Naive thymus-derived CD4-positive, alpha-beta T cell (primary cell): ENCODE measurements around the gene CDC14A. TPM values are rescaled to one million over a fixed set of nuclear protein-coding genes. Genes with fewer than 3 reads are reported as not detected.
A peak's percentile ranks its signal among the peaks of the same experiment; 100 is the strongest.

Source experiments
- ATAC-seq: fragments of 150-1000 bp; cut with Tn5 transposase; 2 replicates; pipeline ENCODE4 v1.10.0; 2021; ENCODE audit warnings: mild to moderate bottlenecking, moderate library complexity
- CTCF ChIA-PET: fragments of 350-600 bp; sonication (Branson Sonifier 250); formaldehyde crosslinking; loops from one replicate; lab custom pipeline; 2021; ENCODE audit warnings: antibody characterized with exemption; lab: Charles Lee
- POLR2A ChIA-PET: fragments of 350-600 bp; sonication (Branson Sonifier 250); formaldehyde crosslinking; loops from one replicate; lab custom pipeline; 2021; ENCODE audit warnings: antibody characterized with exemption, inconsistent platforms; lab: Charles Lee
- DNase-seq, 9 donors: peaks; one replicate each; pipeline versions ENCODE4 v3.0.0 to v3.0.0-alpha.2; 2020 to 2022; ENCODE audit warnings: mixed read lengths in 1 of 9
- H3K27ac ChIP-seq: one replicate; pipeline ENCODE4 v1.7.0; 2013; ENCODE audit warnings: mild to moderate bottlenecking, low read depth, low read length, moderate library complexity
- H3K27me3 ChIP-seq, 2 donors: one replicate each; pipeline ENCODE4 v1.7.0; 2013; ENCODE audit warnings: low read length in 2 of 2, mild to moderate bottlenecking in 2 of 2, moderate library complexity in 2 of 2; ENCODE audit not compliant: control insufficient read depth in 2 of 2, insufficient read depth in 2 of 2
- H3K36me3 ChIP-seq, 3 experiments: 1 replicate in 2 of 3; 2 replicates in 1 of 3; pipeline ENCODE4 v1.7.0; 2013; ENCODE audit warnings: low read length in 3 of 3, mild to moderate bottlenecking in 3 of 3, moderate library complexity in 1 of 3; ENCODE audit not compliant: insufficient read depth in 3 of 3, control insufficient read depth in 2 of 3
- H3K4me1 ChIP-seq, 2 donors: one replicate each; pipeline ENCODE4 v1.7.0; 2013; ENCODE audit warnings: low read length in 2 of 2, mild to moderate bottlenecking in 2 of 2, moderate library complexity in 1 of 2; ENCODE audit not compliant: control insufficient read depth in 2 of 2, insufficient read depth in 2 of 2
- H3K4me3 ChIP-seq: 2 replicates; pipeline ENCODE4 v1.7.0; 2013; ENCODE audit warnings: mild to moderate bottlenecking, low read length
- H3K9me3 ChIP-seq, 3 experiments: 1 replicate in 2 of 3; 2 replicates in 1 of 3; pipeline ENCODE4 v1.7.0; 2013; ENCODE audit warnings: low read length in 3 of 3; ENCODE audit not compliant: control insufficient read depth in 2 of 3
- H3K27ac Mint-ChIP-seq, 9 donors: one replicate each; pipeline ENCODE4 v1.8.0; 2020 to 2022; ENCODE audit warnings: mixed read lengths in 9 of 9, mild to moderate bottlenecking in 8 of 9, moderate library complexity in 5 of 9, inconsistent platforms in 2 of 9
- H3K27me3 Mint-ChIP-seq, 5 donors: one replicate each; pipeline ENCODE4 v1.8.0; 2021 to 2022; ENCODE audit warnings: mixed read lengths in 5 of 5, mild to moderate bottlenecking in 1 of 5
- H3K36me3 Mint-ChIP-seq, 5 donors: one replicate each; pipeline ENCODE4 v1.8.0; 2020 to 2022; ENCODE audit warnings: mixed read lengths in 5 of 5, mild to moderate bottlenecking in 3 of 5, inconsistent platforms in 1 of 5
- H3K4me1 Mint-ChIP-seq, 7 donors: one replicate each; pipeline ENCODE4 v1.8.0; 2020 to 2022; ENCODE audit warnings: mixed read lengths in 7 of 7, mild to moderate bottlenecking in 3 of 7, inconsistent platforms in 1 of 7
- H3K4me3 Mint-ChIP-seq, 10 donors: one replicate each; pipeline ENCODE4 v1.8.0; 2020 to 2022; ENCODE audit warnings: mild to moderate bottlenecking in 10 of 10, mixed read lengths in 10 of 10, moderate library complexity in 6 of 10, inconsistent platforms in 2 of 10
- H3K9me3 Mint-ChIP-seq, 11 donors: one replicate each; pipeline ENCODE4 v1.8.0; 2020 to 2022; ENCODE audit warnings: mixed read lengths in 11 of 11, mild to moderate bottlenecking in 4 of 11, inconsistent platforms in 1 of 11, moderate library complexity in 1 of 11
- intact Hi-C, 2 donors: fragments of 100-400 bp; cut with micrococcal nuclease; formaldehyde crosslinking; loops; one replicate each; pipeline ENCODE4 v1.15.1; 2023
- polyA plus RNA-seq, 2 donors: library from polyadenylated mRNA; unstranded; fragments of 300-500 nt; fragmentation: Illumina TruSeq; gene quantifications; one replicate each; pipeline ENCODE4 v1.2.3, GENCODE V29; 2021
- total RNA-seq, 6 experiments: library from RNA in 5 of 6; stranded (reverse) in 5 of 6; gene quantifications; 1 replicate in 5 of 6; 2 replicates in 1 of 6; pipeline ENCODE4 v1.2.3 and lab custom pipeline; 2021 to 2026

CDC14A gene
- total and polyA plus RNA-seq, 7 experiments from 2014 or later: 47.1 to 136 (median 79.3) TPM

DNA sequence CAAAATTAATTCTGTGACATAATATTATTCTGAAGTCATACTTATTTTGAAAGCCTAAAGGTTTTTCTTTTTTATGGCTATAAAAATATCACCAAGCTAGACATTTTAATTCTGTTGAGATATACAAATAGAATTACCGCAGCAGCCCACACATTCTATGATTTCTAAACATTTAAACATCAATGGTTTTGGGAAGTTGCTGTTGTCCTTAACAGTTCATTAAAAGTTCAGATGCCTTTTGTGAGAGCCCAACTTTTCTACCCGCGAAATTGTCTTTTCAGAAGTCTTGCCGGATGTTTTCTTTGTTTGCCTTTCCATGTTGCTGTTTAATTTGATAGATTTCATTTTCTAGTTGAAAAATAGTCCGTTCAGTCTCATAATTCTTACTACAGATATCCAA is 40.5 kb downstream of the CDC14A start:
- H3K4me3 ChIP-seq: no peak overlapping the region
- ChIA-PET POLR2A (interaction anchor here (0.6 to 18.4 kb wide), 8 partner anchors 9 to 177 kb away, joined by 3 to 196 read pairs (median 5); partner anchors contain the start of gene CDC14A), CTCF (interaction anchor here (1.4 to 3.4 kb wide), 2 partner anchors 30 to 38 kb away, joined by 5 to 19 read pairs; partner anchors contain the start of gene CDC14A)
- Mint-ChIP-seq H3K4me3 (peak overlapping the region in 8 of 10 donors; percentile 11 to 71 (median 51)), H3K27me3 (no peaks in the 10 kb centered on the region), H3K4me1 (peaks cover 51 to 100% (median 92%) of the 10 kb centered on the region in 7 donors), H3K36me3 (peaks cover 5 to 62% (median 31%) of the 10 kb centered on the region in 5 donors), H3K9me3 (peaks cover 0 to 5% (median 0%) of the 10 kb centered on the region in 11 donors), H3K27ac (peak overlapping the region; percentile 60 to 98 (median 93))
- no peaks in the 10 kb centered on the region for H3K9me3 ChIP-seq
- H3K27ac ChIP-seq: peak overlapping the region; percentile 64
- DNase-seq: no peak
- no peak for ATAC-seq
- intact Hi-C loops: loop anchor here in 1 of 2 donors (2.0 kb wide), 1 partner anchor 14 kb away; no protein-coding TSS in a partner anchor
- H3K27me3 ChIP-seq: no peaks in the 10 kb centered on the region
- H3K4me1 ChIP-seq: peaks cover 82 to 88% of the 10 kb centered on the region in 2 donors
- H3K36me3 ChIP-seq: no peaks in the 10 kb centered on the region

DNA sequence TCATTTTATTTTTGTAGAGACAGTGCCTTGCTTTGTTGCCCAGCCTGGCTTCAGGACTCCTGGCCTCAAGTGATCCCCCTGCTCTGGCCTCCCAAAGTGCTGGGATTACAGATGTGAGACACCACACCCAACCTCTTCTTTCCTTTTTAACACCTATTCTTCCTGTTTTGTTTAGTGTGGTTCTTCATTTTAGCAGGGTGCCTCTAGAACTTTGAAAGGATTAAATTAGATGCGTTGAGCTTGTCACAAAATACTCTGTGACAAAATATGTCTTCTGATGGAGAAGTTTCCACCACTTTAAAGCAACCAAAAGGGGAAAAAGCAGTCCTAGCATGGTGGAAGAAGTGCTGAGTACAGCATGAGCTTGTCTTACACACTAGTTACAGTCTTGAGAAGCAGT is 42.0 kb downstream of the CDC14A start:
- CTCF ChIA-PET: interaction anchor here (0.6 to 1.8 kb wide), 6 partner anchors 10 to 65 kb away, joined by 3 to 6 read pairs (median 4); no protein-coding TSS in a partner anchor
- Mint-ChIP-seq H3K27me3 (no peaks in the 10 kb centered on the region), H3K4me3 (peak overlapping the region; percentile 30 to 82 (median 62)), H3K27ac (peak overlapping the region; percentile 73 to 98 (median 92)), H3K4me1 (peaks cover 58 to 100% (median 97%) of the 10 kb centered on the region in 7 donors), H3K36me3 (peaks cover 5 to 66% (median 40%) of the 10 kb centered on the region in 5 donors), H3K9me3 (peaks cover 0 to 5% (median 0%) of the 10 kb centered on the region in 11 donors)
- H3K27me3 ChIP-seq: no peaks in the 10 kb centered on the region
- ATAC-seq: peak; percentile 23
- no peaks in the 10 kb centered on the region for H3K36me3 ChIP-seq
- peaks cover 86 to 93% of the 10 kb centered on the region in 2 donors for H3K4me1 ChIP-seq
- H3K4me3 ChIP-seq: peak overlapping the region; percentile 15
- H3K27ac ChIP-seq: peak overlapping the region; percentile 64
- DNase-seq: peak in 2 of 9 donors; percentile 51 to 61
- no peaks in the 10 kb centered on the region for H3K9me3 ChIP-seq
- intact Hi-C loops: no loop called here
- POLR2A ChIA-PET: interaction anchor here (0.7 to 18.4 kb wide), 5 partner anchors 10 to 742 kb away, joined by 3 to 196 read pairs (median 6); partner anchors contain the start of gene CDC14A

DNA sequence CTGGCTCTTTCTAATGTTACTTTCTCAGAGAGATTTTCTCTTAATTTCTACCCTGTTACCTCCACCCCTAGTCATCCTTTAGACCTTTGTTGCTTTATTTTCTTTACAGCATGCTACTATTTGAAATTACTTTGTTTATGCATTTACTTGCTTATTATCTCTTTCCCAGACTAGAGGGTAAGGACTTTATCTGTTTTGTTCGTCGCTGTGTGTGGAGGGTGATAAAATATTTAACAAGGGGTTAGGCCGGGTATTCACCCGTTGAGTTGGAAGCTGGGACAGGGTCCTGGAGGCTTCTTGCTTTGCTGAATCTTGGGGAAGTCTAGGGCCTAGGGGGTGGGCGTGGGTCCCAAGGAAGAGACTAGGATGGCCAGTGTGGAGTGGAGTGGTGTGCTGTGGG is 43.6 kb downstream of the CDC14A start:
- ATAC-seq: no peak
- H3K4me1 ChIP-seq: peaks cover 83 to 92% of the 10 kb centered on the region in 2 donors
- H3K27ac ChIP-seq: peak overlapping the region; percentile 64
- CTCF ChIA-PET: interaction anchor here (0.9 to 2.0 kb wide), 5 partner anchors 9 to 37 kb away, joined by 3 to 6 read pairs (median 5); no protein-coding TSS in a partner anchor
- H3K27me3 ChIP-seq: no peaks in the 10 kb centered on the region
- no peaks in the 10 kb centered on the region for H3K9me3 ChIP-seq
- intact Hi-C loops: loop anchor here in 1 of 2 donors (2.0 kb wide), 2 partner anchors 63 to 129 kb away; partner anchors contain the start of gene RTCA
- H3K36me3 Mint-ChIP-seq: peaks cover under 1 to 62% (median 33%) of the 10 kb centered on the region in 5 donors
- POLR2A ChIA-PET: interaction anchor here (0.8 to 18.4 kb wide), 10 partner anchors 8 to 146 kb away, joined by 3 to 196 read pairs (median 7); partner anchors contain the start of genes CDC14A and DBT
- H3K27ac Mint-ChIP-seq: peak overlapping the region; percentile 84 to 98 (median 93)
- H3K9me3 Mint-ChIP-seq: peaks cover 0 to 5% (median 0%) of the 10 kb centered on the region in 11 donors
- no peaks in the 10 kb centered on the region for H3K36me3 ChIP-seq
- peaks cover 62 to 100% (median 93%) of the 10 kb centered on the region in 7 donors for H3K4me1 Mint-ChIP-seq
- H3K4me3 Mint-ChIP-seq: peak overlapping the region; percentile 17 to 71 (median 59)
- H3K4me3 ChIP-seq: peak overlapping the region; percentile 10
- no peak for DNase-seq
- H3K27me3 Mint-ChIP-seq: no peaks in the 10 kb centered on the region

DNA sequence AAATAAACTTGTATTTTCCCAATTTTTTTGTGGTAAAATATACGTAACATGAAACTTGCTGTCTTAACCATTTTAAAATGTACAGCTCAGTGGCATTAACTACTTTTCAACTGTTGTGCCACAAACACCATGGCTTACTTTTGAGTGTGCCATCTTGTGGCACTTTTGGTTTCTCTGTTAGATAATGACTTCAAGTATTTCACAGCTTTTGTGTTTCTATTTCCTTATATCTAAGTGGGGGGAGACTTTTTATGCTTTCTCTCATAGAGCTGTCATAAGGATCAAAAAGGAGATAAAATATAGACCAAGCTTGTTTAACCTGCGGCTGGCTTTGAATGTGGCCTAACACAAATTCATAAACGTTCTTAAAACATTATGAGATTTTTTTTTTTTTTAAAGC is 44.3 kb downstream of the CDC14A start:
- CTCF ChIA-PET: interaction anchor here (0.7 to 2.7 kb wide), 11 partner anchors 9 to 667 kb away, joined by 3 to 18 read pairs (median 5); no protein-coding TSS in a partner anchor
- intact Hi-C loops: loop anchor here in 1 of 2 donors (2.0 kb wide), 2 partner anchors 62 to 130 kb away; partner anchors contain the start of gene RTCA
- peak; percentile 58 for ATAC-seq

DNA sequence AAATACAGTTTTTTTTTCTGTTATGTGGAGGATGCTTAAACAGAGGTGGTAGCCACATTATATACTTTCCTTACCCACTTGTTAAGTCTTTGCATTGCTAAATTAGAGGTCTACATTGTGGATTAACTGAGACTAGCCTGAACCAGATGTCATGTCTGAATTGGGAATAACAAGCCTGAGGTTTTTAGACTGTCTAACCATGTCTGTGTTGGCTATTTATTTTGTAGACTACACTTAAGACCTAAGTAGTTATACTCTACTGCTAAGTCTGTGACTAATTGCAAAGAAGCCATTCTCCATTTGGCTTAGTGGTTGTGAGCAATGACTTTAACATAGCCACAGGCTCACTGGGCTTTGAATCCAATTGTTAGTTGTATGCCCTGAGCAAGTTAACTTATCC is 45.4 kb downstream of the CDC14A start:
- no peaks in the 10 kb centered on the region for H3K27me3 Mint-ChIP-seq
- ATAC-seq (peak; percentile 9), DNase-seq (no peak)
- Histone ChIP-seq H3K9me3 (no peaks in the 10 kb centered on the region), H3K4me3 (peak overlapping the region; percentile 7), H3K27ac (peak overlapping the region; percentile 66), H3K36me3 (no peaks in the 10 kb centered on the region), H3K27me3 (no peaks in the 10 kb centered on the region), H3K4me1 (peaks cover 82 to 94% of the 10 kb centered on the region in 2 donors)
- H3K9me3 Mint-ChIP-seq: peaks cover 0 to 5% (median 0%) of the 10 kb centered on the region in 11 donors
- CTCF ChIA-PET: interaction anchor here (1.1 to 2.7 kb wide), 3 partner anchors 17 to 62 kb away, joined by 4 to 18 read pairs (median 5); no protein-coding TSS in a partner anchor
- peaks cover 0 to 64% (median 32%) of the 10 kb centered on the region in 5 donors for H3K36me3 Mint-ChIP-seq
- intact Hi-C loops: loop anchor here in 1 of 2 donors (2.0 kb wide), 2 partner anchors 61 to 131 kb away; partner anchors contain the start of gene RTCA
- peak overlapping the region; percentile 84 to 98 (median 93) for H3K27ac Mint-ChIP-seq
- peak overlapping the region; percentile 6 to 76 (median 62) for H3K4me3 Mint-ChIP-seq
- H3K4me1 Mint-ChIP-seq: peaks cover 61 to 99% (median 89%) of the 10 kb centered on the region in 7 donors
- POLR2A ChIA-PET: interaction anchor here (1.1 to 18.4 kb wide), 8 partner anchors 10 to 148 kb away, joined by 3 to 196 read pairs (median 10); partner anchors contain the start of genes CDC14A and DBT

More for the DNA sequence above, 44.3 kb downstream of the CDC14A start:
- Mint-ChIP-seq H3K36me3 (peaks cover 0 to 63% (median 32%) of the 10 kb centered on the region in 5 donors), H3K4me1 (peaks cover 60 to 99% (median 92%) of the 10 kb centered on the region in 7 donors), H3K4me3 (peak overlapping the region; percentile 54 to 76 (median 62)), H3K27ac (peak overlapping the region; percentile 84 to 98 (median 93)), H3K27me3 (no peaks in the 10 kb centered on the region), H3K9me3 (peaks cover 0 to 5% (median 0%) of the 10 kb centered on the region in 11 donors)
- H3K4me3 ChIP-seq: no peak overlapping the region
- H3K27ac ChIP-seq: peak overlapping the region; percentile 66
- no peaks in the 10 kb centered on the region for H3K27me3 ChIP-seq
- no peaks in the 10 kb centered on the region for H3K9me3 ChIP-seq
- no peaks in the 10 kb centered on the region for H3K36me3 ChIP-seq
- POLR2A ChIA-PET: interaction anchor here (0.5 to 18.4 kb wide), 18 partner anchors 9 to 1532 kb away, joined by 3 to 196 read pairs (median 6); partner anchors contain the start of genes CDC14A and DBT
- peak in 4 of 9 donors; percentile 20 to 47 (median 38) for DNase-seq
- peaks cover 83 to 92% of the 10 kb centered on the region in 2 donors for H3K4me1 ChIP-seq

DNA sequence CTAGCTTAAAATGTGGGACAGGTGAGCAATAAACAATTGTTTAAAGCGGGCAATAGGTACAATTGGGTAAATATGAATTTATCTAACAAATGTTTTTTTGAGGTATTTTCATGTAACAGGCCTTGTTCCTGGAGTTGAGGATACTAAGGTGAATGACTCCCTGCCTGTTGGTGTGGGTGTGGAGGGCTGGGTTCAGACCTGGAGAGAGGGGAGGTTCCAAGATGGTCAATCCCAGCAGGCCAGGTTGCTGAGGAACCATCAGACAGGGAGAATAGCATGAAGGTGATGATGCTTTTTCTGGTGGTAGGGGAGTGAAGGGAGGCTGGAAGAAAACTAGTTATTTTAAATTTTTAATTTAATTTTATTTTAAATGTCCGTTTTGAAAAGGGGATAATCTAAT is 46.3 kb downstream of the CDC14A start:
- Histone ChIP-seq H3K9me3 (no peaks in the 10 kb centered on the region), H3K4me1 (peaks cover 92% of the 10 kb centered on the region in 2 donors), H3K4me3 (no peak overlapping the region), H3K27ac (peak overlapping the region; percentile 66), H3K36me3 (no peaks in the 10 kb centered on the region), H3K27me3 (no peaks in the 10 kb centered on the region)
- peaks cover 62 to 99% (median 90%) of the 10 kb centered on the region in 7 donors for H3K4me1 Mint-ChIP-seq
- DNase-seq (no peak), ATAC-seq (no peak)
- ChIA-PET CTCF (interaction anchor here (2.7 kb wide), 1 partner anchor 45 kb away, joined by 18 read pairs; no protein-coding TSS in a partner anchor), POLR2A (interaction anchor here (0.6 to 2.8 kb wide), 4 partner anchors 11 to 55 kb away, joined by 3 to 22 read pairs (median 12); no protein-coding TSS in a partner anchor)
- peaks cover 0 to 64% (median 31%) of the 10 kb centered on the region in 5 donors for H3K36me3 Mint-ChIP-seq
- H3K27me3 Mint-ChIP-seq: no peaks in the 10 kb centered on the region
- peak overlapping the region; percentile 80 to 98 (median 93) for H3K27ac Mint-ChIP-seq
- intact Hi-C loops: no loop called here
- peaks cover 0 to 5% (median 0%) of the 10 kb centered on the region in 11 donors for H3K9me3 Mint-ChIP-seq
- H3K4me3 Mint-ChIP-seq: peak overlapping the region in 9 of 10 donors; percentile 34 to 71 (median 47)
